H1 (cell line): ENCODE measurements around the gene LRRK1.

ENCODE experiments used
- BCL11A ChIP-seq, 2 experiments: IDR thresholded peaks; one replicate each; pipeline ENCODE4 v1.6.1; 2011; ENCODE audit warnings: low read depth in 2 of 2, low read length in 2 of 2, mild to moderate bottlenecking in 2 of 2
- EZH2 ChIP-seq: fragments of 200-600 bp; sonication (generic); IDR thresholded peaks from 2 replicates; pipeline ENCODE4 v1.7.1; 2012; ENCODE audit warnings: low read depth, mild to moderate bottlenecking, moderate library complexity, low read length, inconsistent platforms; ENCODE audit not compliant: severe bottlenecking
- GABPA ChIP-seq: IDR thresholded peaks from 2 replicates; pipeline ENCODE4 v1.6.1; 2011; ENCODE audit warnings: mild to moderate bottlenecking, low read length, moderate library complexity, borderline replicate concordance; ENCODE audit not compliant: insufficient read depth
- TEAD4 ChIP-seq: IDR thresholded peaks from 2 replicates; pipeline ENCODE4 v1.6.1; 2012; ENCODE audit warnings: low read depth, low read length, inconsistent platforms, mixed read lengths
- TF ChIP-seq, protein P1 (sequence below), 3 experiments: IDR thresholded peaks; 1 replicate in 2 of 3; 2 replicates in 1 of 3; pipeline versions ENCODE4 v1.5.1 to v1.6.1; 2011; ENCODE audit warnings: low read length in 3 of 3, mild to moderate bottlenecking in 3 of 3, inconsistent platforms in 2 of 3, low read depth in 1 of 3, moderate library complexity in 1 of 3; ENCODE audit not compliant: insufficient read depth in 1 of 3; ENCODE audit errors: control extremely low read depth in 1 of 3

DNA sequence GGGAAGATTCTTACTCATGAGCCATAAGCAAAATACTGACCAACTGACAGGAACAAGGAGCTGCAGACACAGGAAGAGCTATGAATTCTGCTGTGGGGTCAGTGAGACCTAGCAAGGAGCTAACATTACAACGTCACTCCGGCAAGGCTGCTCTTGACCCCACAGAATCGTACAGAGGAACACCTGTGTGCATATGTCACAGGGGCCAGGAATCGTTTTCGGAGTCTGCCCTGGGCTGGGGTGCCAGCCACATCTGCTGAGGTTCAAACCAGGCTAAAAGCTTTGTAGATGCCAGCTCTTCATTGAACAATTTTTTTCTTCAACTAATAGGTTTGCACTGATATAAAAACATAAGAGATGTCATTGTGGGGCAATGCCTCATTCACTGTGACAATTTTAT lies 82.6 kb downstream of the LRRK1 start:
- TF ChIP-seq, protein P1, sequence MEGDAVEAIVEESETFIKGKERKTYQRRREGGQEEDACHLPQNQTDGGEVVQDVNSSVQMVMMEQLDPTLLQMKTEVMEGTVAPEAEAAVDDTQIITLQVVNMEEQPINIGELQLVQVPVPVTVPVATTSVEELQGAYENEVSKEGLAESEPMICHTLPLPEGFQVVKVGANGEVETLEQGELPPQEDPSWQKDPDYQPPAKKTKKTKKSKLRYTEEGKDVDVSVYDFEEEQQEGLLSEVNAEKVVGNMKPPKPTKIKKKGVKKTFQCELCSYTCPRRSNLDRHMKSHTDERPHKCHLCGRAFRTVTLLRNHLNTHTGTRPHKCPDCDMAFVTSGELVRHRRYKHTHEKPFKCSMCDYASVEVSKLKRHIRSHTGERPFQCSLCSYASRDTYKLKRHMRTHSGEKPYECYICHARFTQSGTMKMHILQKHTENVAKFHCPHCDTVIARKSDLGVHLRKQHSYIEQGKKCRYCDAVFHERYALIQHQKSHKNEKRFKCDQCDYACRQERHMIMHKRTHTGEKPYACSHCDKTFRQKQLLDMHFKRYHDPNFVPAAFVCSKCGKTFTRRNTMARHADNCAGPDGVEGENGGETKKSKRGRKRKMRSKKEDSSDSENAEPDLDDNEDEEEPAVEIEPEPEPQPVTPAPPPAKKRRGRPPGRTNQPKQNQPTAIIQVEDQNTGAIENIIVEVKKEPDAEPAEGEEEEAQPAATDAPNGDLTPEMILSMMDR (IDR thresholded peaks at IDR 0.05; ENCODE audit: control extremely low read depth in 1 of 3, insufficient read depth in 1 of 3, low read depth in 1 of 3, low read length in 3 of 3): no peak
- TF ChIP-seq BCL11A (IDR thresholded peaks at IDR 0.05; ENCODE audit: low read depth in 2 of 2, low read length in 2 of 2) (no peak), EZH2 (no peak), TEAD4 (no peak), GABPA (no peak)
